Fibroblast of skin of left quadriceps (primary cell): Measurements from ENCODE around the gene MTHFSD.

Experiments
- DNase-seq, 2 experiments: peaks; one replicate each; pipeline ENCODE4 v3.0.0-alpha.2; 2013; ENCODE audit warnings: low read depth in 2 of 2

The MTHFSD gene

DNA sequence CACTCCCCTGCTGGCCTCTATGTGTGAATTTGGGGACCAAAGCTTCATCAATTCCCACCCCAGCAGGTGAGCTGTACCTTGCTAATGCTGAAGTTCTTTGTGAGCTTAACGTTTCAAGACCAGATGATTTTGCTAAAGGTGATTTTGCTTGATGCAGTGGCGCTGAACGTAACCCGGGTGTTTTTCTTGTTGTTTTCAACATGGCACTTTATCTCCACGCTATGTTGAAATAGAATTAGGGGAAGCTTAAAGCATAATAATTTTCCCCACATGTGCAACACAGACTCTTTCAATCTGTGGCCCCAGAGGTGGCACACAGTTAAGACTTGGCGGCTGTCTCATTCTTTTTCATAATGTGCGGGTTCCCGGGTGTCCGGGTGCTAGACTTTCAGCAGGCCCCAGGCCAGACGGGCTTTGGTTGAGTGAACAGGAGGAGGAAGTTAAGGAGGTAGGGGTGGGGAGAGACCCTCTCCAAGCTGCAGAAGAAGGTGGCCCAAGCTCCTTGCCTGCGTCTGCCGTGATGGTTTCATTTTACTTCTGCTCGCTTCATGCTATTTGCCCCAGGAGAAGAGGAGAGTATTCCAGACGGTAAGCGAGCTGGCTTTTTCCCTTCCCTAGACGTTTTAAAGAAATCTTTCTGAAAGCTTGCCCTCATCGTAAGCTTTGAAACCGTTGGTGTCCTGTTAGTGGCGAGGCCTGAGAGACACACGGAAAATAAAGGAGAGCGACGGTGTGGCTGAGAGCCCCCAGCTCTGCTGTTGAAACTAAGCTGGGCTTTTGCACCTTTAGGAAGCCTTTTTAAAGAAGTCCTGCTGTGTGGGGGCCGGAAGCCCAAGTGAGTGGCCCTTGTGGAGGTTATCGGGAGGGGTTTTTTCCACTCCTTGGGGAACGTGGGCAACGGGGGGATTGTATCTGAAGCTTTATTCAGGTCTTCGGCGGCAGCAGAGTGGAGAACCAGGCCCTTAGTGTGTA lies 15.8 kb upstream of the MTHFSD start:
- DNase-seq, result no peak

DNA sequence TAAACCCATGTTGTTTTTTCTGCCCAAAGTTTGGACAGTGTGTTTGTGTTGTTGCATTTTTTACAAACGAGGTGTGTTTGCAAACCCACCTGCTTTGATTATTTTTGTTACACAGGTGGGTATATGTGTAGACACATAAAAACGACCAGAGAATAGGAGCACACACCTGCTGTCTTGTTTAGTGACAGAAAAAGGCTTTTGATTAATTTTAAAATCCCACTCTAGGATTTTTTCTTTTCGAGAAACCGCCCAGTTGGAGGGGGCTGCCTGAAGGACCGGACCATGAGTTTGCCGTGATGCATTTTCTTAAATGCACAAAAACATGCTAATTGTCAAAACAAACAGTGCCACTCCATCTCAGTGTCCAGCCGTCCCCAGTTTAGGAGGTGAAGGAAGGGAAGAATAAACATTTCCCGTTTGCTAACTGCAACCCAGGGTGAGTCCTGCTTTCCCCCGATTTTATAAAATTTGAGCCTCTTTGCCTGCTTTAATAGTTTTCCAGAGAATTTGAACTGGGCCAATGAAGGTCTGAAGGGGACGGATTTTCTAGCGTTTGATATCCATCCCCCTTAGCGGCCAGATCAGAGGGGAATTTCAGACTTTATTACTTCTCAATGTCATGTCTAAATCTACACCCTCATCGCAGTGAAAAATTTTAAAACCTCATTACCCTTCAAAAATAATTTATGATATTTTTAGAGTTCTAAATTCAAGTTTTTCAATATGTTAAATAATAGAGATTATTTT lies 14.8 kb upstream of the MTHFSD start:
- DNase-seq, result no peak

DNA sequence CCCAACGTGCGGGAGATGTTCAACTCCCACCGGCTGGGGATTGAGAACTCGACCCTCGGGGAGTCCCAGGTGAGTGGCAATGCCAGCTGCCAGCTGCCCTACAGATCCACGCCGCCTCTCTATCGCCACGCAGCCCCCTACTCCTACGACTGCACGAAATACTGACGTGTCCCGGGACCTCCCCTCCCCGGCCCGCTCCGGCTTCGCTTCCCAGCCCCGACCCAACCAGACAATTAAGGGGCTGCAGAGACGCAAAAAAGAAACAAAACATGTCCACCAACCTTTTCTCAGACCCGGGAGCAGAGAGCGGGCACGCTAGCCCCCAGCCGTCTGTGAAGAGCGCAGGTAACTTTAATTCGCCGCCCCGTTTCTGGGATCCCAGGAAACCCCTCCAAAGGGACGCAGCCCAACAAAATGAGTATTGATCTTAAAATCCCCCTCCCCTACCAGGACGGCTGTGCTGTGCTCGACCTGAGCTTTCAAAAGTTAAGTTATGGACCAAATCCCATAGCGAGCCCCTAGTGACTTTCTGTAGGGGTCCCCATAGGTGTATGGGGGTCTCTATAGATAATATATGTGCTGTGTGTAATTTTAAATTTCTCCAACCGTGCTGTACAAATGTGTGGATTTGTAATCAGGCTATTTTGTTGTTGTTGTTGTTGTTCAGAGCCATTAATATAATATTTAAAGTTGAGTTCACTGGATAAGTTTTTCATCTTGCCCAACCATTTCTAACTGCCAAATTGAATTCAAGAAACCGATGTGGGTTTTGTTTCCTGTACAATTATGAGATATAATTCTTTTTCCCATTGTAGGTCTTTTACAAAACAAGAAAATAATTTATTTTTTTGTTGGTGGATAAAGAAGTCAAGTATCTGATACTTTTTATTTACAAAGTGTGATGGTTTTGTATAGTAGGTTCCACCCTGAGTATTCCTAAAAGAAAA lies 13.9 kb upstream of the MTHFSD start:
- no peak for DNase-seq

DNA sequence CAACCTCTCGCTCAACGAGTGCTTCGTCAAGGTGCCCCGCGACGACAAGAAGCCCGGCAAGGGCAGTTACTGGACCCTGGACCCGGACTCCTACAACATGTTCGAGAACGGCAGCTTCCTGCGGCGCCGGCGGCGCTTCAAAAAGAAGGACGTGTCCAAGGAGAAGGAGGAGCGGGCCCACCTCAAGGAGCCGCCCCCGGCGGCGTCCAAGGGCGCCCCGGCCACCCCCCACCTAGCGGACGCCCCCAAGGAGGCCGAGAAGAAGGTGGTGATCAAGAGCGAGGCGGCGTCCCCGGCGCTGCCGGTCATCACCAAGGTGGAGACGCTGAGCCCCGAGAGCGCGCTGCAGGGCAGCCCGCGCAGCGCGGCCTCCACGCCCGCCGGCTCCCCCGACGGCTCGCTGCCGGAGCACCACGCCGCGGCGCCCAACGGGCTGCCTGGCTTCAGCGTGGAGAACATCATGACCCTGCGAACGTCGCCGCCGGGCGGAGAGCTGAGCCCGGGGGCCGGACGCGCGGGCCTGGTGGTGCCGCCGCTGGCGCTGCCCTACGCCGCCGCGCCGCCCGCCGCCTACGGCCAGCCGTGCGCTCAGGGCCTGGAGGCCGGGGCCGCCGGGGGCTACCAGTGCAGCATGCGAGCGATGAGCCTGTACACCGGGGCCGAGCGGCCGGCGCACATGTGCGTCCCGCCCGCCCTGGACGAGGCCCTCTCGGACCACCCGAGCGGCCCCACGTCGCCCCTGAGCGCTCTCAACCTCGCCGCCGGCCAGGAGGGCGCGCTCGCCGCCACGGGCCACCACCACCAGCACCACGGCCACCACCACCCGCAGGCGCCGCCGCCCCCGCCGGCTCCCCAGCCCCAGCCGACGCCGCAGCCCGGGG lies 12.9 kb upstream of the MTHFSD start:
- DNase-seq, result no peak

DNA sequence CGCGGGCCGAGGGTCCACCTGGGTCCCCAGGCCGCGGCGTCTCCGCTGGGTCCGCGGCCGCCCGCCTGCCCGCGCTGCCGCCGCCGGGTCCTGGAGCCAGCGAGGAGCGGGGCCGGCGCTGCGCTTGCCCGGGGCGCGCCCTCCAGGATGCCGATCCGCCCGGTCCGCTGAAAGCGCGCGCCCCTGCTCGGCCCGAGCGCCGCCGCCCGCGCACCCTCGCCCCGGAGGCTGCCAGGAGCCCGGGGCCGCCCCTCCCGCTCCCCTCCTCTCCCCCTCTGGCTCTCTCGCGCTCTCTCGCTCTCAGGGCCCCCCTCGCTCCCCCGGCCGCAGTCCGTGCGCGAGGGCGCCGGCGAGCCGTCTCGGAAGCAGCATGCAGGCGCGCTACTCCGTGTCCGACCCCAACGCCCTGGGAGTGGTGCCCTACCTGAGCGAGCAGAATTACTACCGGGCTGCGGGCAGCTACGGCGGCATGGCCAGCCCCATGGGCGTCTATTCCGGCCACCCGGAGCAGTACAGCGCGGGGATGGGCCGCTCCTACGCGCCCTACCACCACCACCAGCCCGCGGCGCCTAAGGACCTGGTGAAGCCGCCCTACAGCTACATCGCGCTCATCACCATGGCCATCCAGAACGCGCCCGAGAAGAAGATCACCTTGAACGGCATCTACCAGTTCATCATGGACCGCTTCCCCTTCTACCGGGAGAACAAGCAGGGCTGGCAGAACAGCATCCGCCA lies 12.1 kb upstream of the MTHFSD start:
- DNase-seq, result no peak

DNA sequence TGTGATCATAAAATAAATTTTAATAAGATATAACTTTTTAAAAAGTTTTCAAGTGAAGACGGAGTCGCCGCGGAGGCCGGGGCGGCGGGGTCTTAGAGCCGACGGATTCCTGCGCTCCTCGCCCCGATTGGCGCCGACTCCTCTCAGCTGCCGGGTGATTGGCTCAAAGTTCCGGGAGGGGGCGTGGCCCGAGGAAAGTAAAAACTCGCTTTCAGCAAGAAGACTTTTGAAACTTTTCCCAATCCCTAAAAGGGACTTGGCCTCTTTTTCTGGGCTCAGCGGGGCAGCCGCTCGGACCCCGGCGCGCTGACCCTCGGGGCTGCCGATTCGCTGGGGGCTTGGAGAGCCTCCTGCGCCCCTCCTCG lies 11.5 kb upstream of the MTHFSD start, which contains the start of gene FOXC2:
Gene FOXC2 (plus strand): TSS at position 229 of the 365 bp plus-strand sequence. CDS start 507 bp downstream, outside the sequence.
- DNase-seq, result peak; percentile 88 to 89

DNA sequence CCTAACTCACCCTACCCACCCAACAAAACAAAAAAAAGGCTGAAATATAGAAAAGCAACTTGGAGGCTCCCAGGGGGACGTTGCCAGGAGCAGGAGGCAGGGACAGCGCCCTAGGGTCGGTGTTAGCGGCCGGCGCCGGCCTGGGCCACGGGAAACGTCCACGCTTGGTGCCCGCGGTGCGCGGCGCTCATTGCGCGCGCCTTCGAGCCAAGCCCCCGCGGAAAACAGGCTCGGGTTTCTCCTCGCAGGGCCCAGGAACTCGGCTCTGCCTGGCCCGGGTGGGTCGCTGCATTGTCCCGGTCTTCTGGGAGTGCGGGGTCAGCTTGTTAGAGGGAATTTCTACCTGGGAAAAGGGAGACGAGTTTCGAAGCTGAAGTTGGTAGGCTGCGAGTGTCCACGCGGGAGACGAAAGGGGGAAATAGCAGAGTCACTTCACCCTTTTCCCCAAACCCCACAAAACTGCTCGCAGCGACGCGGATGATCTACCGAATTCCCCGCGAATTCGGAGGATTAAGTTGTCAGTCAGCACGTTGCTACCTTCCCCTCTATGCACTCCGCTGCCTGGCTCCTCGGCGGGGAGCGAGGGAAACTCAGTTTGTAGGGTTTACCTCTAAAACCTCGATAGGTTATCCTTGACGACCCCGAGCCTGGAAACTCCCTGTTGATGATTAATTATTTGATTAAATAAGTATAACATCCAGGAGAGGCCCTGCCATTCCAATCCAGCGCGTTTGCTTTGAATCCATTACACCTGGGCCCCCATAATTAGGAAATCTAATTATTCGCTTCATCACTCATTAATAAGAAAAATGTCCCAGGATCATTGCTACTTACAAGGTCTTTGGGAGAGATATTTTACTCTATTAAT lies 10.8 kb upstream of the MTHFSD start:
- no peak for DNase-seq

DNA sequence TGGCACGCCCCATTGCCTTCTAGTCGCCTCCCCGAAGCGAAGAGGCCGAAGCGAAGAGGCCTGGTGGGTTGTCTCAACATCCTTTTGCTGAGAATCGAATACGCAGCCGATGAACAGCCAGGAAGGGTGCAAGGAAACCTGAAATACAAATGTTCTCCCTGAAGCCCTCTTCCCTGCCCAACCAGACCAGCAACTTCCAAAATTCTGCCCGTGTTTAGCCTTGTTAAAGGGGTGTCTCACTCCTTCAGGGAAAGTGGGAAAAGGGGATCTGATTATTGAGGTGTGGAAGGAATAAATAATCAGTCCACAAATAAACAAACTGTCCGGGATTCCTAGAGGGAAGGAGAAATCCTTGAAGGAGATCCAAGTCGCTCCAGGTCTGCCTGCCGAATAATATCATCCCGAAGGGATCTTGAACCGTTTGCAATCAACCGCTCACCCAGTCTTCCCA lies 10.2 kb upstream of the MTHFSD start:
- DNase-seq, result no peak

DNA sequence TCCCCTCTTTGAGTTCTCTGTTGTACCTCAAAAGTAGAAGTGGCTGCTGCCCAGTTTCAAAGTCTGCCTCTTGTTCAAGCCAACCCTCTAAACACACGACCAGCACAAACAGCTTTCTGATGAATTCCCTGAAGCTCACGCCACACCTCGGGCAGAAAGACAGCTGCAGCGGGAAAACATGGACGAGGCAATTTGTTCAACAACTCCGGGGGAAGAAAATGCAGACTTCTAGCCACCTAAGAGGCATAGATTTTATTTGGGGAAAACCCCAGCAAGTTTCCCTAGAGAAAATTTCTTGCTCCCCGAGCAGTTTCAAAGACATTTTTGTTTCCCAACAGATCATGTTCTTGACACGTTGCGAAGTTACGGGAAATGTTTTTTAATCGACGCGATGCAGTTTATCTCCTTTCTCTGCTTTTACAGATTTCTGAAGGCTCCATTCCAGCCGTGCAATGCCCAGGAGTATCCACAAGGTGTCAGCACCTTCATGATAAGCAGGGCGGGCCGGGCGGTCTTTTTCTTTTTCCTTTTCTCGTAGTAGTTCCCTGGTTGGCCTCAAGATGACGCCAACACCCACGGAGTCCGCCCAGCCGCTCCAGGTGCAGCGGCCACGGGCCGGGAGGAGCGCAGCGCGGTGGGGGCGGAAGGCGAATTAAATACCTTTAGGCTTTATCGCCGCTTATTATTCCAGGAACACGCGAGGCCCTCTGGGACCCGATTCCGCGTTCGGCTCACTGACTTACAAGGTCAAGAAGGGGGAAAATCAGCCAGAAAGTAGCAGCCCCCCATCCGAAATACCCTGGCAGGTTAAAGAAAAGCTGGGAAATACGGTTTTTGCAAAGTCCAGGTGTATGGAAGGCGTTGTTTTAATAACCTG lies 8.7 kb upstream of the MTHFSD start:
- peak; percentile 73 to 77 for DNase-seq

DNA sequence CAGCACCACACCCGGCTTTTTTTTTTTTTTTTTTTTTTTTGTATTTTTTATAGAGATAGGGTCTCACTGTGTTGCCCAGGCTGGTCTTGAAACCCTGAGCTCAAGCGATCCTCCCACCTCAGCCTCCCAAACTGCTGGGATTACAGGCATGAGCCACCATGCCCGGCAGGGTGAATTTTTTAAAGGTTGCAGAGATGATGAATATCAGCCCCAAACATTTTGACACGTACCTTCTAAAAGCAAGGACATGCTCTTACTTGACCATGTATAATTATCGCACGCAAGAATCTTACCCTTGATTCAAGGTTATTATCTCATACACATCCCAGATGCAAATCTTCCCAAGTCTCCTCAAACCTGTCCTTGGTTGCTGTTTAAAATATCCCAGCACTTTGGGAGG lies 7.3 kb upstream of the MTHFSD start:
- no peak for DNase-seq

DNA sequence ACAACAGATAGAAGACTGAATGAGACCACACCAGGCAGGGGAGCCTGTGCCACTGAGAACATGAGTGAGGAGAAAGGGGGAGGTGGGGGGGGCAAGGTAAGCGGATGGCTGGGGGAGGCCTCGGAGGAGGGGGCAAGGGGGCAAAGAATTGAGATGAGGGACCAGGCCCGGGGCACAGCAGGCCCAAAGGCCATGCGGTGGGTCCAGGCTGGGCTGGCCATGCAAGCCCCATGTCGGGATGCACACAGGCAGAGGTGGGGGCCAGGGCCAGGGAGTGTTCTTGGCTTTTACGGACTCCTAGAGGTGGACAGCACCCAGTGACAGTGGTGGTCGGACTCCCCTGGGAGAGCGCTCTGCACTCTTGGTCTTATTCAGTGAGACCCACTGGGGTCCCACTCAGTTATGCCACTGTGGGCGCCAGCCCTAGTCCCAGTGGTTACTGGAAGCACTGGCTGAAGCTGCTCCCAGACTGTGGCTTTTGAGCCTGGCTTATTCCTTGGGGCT lies 4.8 kb upstream of the MTHFSD start:
- DNase-seq, result no peak

DNA sequence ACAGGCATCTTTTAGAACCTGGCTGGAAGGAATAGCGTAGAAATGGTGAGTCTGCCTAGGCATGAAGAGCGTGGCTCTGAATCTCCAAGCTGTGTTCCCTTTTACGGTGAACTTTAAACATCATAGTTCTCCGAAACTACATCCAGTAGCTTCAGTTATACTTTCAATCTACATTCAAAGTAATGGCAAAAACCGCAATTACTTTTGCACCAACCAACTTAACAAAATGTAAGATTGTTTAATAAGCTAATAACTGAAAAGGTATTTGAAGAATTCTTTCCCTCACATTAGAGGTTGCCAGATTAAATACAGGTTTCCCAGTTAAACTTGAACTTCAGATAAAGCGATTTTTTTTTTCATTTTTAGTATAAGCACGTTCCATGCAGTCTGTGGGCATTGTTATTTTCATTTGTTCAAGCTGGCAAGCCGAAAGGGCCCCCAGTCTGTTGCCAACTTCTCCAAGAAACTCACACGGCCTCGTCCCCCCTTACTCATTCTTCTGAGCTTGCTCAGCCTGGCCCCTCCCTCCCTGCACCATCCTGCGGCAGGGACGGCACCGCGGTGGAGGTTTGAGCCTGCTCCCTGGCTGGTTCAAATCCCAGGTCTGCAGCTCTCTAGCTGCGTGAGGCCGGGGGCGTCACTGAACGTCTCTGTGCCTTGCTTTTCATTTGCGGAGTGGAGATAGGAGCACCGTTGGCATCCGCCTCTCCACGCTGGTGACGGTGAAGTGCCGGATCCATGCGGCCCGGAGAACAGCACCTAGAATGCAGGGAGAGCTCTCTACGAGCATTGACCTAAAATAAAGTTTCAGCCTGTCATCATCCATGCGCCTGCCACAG lies 3.5 kb upstream of the MTHFSD start:
- no peak for DNase-seq

DNA sequence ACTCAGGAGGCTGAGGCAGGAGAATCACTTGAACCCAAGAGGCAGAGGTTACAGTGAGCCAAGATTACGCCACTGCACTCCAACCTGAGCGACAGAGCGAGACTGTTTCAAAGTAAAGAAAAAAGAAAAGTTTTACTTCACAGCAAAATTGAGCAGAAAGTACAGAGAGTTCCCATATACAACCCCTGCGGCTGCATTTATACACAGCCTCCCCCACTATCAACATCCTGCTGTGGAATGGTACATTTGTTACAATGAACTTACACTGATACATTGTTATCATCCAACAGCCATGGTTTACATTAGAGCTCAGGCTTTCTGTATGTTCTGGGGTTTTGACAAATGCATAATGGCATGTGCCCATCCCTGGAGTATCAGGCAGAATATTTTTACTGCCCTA lies 2.6 kb upstream of the MTHFSD start:
- DNase-seq, result no peak

DNA sequence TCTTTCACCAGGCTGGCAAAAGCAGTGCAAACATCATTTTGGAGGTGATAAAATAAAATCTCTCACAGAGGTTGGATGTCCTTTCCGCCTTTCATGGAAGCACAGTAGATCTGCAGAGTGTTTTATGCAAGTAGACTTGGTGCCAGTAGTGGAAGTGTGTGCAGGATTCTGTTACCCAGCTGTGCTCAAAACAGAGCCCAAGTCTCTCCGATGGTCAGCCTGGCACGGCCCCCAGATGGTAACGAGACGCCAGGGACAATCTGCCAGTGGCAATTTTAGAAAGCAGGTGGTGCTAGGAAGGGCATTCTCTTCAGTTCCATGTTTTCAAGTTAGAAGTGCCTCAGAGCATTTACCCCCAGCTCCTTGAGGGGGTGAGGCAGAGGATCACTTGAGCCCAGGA lies 1.5 kb upstream of the MTHFSD start:
- DNase-seq, result no peak

DNA sequence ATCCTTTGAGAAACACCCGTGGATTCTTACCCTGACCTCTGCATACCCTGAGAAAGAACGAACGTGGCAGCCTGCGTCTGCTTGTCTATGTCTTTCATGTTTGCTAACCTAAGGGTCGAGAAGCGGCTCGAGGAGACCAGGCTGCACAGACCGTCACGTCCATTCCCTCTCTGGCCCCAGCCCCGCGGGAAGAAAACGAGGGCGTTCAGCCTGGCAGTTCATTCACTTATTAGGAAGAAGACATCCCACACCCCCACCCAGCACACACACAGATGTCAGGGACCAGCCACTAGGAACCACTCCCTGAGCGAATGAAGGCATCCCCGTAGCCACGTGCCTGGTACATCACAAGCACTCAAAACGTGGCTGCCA lies 655 bp upstream of the MTHFSD start:
- DNase-seq, result no peak

DNA sequence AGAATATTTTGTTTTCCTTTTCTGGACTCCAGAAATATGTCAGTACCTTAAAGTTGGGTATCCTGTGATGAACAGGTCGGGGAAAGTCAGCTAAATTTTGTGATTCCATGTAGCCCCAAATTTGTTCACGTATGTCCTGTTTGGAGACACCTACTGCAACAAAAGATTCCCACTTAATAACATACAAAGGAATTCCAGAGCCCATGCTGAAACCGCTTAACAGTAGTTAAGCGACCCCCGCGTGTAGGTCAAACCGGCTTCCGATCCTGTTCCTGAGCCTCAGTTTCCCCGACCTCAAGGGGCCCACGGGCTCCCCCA lies 477 bp downstream of the MTHFSD start:
- no peak for DNase-seq

DNA sequence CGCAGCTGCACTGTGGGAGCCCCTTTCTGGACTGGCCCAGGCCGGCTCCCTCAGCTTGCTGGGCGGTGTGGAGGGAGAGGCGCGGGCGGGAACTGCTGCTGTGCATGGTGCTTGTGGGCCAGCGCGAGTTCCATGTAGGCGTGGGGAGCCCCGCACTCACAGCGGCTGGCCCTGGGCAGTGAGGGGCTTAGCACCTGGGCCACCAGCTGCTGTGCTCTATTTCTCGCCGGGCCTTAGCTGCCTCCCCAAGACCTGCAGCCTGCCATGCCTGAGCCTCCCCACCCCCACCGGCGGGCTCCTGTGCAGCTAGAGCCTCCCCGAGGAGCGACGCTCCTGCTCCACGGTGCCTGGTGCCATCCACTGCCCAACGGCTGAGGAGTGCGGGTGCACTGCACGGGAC lies 1.7 kb downstream of the MTHFSD start:
- DNase-seq, result no peak
